ENCODE measurements around the gene CSPG4.

Gene CSPG4

DNA sequence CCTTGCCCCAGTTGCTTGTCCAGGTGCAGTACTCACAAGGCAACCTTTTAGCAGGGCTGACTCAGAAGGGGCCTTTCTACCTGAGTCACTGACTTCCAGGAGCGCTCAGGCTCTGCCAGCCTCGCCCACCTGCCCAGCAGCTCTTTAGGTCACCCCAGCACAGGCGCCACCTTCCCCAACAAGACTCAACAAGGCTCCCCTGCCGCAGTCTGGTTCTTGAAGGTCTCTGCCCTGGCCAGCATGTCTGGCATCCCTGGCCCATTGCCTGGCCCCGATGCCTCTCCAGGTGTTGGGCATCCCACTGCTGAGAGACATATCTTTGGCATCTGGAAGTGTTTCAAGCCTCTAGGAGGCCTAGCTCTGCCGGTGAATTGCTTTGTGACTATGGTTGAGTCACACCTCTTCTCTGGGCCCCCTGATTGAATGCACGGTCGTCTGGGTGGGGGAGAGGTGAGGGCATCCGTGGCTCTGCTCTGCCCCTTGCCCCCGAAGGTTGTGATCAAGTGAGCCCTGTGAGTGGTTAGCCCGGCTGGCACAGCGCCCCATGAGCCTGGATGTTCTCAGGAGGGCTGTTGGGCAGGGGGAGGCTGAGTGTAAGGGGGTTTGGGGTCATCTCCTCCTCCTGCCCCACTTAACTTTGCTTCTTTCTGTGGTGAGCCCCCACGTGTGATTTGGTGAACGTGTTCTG is 43.3 kb downstream of the CSPG4 start:
- DNase-seq (ENCODE audit: low spot score) = no peak

GRCh38 chr15:75666823-75667501 is 45.7 kb downstream of the CSPG4 start:
- DNase-seq (ENCODE audit: low spot score) = peak; percentile 99

- no peak for DNase-seq (ENCODE audit: low spot score)
Observed at GRCh38 chr15:75663931-75664421, 48.7 kb downstream of the CSPG4 start.

GRCh38 chr15:75662823-75663519 is 49.7 kb downstream of the CSPG4 start:
- DNase-seq (ENCODE audit: low spot score) = no peak

DNA sequence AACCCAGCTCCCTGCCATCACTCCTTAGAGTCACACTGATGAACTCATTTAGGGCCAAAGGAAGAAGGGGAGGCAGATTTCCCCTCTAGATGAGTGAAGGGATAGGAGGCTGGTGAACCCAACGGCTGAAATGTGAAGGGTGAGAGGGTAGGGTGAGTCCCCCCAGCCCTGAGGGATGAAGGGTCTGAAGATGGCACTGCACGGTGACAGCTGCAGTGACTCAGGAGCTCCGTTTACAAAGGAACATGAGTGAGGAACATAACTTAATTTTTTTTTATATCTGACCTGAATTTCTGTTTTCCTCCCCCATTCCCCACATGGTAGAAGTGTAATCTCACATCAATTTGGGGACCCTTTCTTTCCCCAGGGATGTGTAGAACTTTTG is 50.9 kb downstream of the CSPG4 start:
- no peak for DNase-seq (ENCODE audit: low spot score)

GRCh38 chr15:75661100-75661755 is 51.4 kb downstream of the CSPG4 start:
- DNase-seq (ENCODE audit: low spot score) = peak; percentile 91

- DNase-seq (ENCODE audit: low spot score) = no peak
Observed at GRCh38 chr15:75659928-75660645, 52.6 kb downstream of the CSPG4 start.

GRCh38 chr15:75659141-75659771 is 53.4 kb downstream of the CSPG4 start:
- DNase-seq (ENCODE audit: low spot score) = no peak

DNA sequence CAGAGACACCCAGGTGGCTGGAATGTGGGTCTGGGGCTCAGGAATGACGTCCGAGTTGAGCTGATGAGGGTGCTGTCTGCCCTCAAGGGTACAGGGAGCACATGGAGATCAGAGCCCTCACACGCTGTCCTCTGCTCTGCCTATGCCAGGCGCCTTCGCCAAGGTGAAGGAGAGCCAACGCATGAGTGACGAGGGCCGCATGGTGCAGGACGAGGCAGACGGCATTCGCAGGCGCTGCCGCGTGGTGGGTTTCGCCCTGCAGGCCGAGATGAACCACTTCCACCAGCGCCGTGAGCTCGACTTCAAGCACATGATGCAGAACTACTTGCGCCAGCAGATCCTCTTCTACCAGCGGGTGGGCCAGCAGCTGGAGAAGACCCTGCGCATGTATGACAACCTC is 55.8 kb downstream of the CSPG4 start:
- no peak for DNase-seq (ENCODE audit: low spot score)

DNA sequence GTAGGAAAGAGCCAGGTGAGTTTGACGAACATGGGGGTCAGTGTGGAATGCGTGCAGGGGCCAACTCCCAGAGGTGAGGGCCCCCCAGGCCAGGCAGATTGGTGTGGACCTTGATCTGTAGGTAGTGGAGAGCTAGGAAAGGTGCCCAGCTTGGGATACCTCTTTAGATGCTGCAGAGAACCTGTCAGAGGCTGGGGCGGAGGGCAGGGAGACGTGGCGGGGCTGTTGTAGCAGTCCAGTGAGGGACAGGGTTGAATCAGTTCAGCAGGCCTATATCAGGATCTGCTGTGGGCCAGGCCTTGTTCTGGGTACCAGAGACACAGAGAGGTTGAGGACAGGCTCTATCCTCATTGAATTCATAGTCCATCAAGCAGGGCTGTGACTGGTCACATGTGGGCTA is 56.3 kb downstream of the CSPG4 start:
- DNase-seq (ENCODE audit: low spot score) = no peak

GRCh38 chr15:75655931-75656330 is 56.7 kb downstream of the CSPG4 start:
- DNase-seq (ENCODE audit: low spot score) = no peak

- no peak for DNase-seq (ENCODE audit: low spot score)
Observed at GRCh38 chr15:75654201-75654907, 58.3 kb downstream of the CSPG4 start.

DNA sequence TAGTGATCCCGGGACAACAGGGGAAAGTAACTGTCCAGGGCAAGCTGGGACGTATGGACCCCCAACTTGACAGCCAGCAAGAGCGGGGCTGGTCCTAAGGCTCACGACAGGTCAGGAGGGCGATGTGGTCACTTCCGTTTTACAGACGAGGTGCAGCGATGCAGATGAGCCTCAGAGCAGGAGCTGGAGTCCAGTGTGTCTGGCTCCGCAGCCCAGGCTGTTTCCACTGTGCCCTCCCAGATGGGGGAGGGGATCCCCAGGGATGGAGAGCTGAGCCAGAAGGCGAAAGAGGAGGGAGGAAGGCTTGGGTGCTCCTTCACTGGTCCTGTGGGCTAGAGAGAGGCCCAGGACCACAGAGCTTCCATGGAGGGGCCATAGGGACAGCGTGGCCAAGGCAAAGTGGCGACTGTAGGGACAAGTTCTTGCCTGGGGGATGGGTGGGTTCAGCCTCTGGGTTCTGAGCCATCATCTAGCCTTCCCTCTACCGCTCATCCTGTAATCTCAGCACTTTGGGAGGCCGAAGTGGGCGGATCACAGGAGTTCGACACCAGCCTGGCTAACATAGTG is 59.2 kb downstream of the CSPG4 start:
- DNase-seq (ENCODE audit: low spot score) = no peak

DNA sequence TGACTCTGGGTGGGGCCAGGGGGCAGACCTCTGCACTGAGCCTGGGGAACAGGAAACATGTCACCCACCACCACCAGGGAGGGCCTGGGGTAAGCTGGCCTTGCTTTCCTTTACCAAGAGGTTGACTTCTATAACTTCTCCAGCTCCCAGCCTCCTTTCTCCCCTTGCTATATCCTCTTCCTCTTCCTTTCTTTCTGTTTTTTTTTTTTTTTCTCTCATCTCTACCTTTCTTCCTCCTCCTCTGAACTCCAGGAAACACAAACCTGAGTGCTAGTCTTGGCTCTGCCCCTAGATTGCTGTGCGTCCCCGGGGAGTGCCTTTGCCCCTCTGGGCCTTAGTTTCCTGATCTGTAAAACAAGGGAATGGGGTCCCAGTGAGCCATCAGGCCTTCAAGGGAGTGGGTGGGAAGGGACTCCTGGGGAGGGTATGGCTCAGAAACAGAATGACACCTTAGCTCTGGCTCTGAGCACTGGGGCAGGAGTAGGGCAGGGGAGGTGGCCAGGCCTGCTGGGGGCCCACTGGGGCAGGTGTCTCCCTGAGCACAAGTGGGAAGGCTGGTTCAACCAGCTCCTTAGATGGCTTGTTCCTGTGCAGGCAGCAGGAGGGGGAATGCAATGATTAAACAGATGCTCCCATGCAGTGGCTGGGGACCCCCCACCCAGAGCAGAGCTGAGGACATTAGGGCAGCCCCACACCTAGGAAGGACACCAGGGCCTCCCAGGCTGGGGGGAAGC is 60.7 kb downstream of the CSPG4 start:
- DNase-seq (ENCODE audit: low spot score) = no peak

GRCh38 chr15:75650908-75651809 is 61.5 kb downstream of the CSPG4 start:
- DNase-seq (ENCODE audit: low spot score) = no peak

- DNase-seq (ENCODE audit: low spot score) = no peak
Observed at GRCh38 chr15:75649848-75650247, 62.8 kb downstream of the CSPG4 start.

DNA sequence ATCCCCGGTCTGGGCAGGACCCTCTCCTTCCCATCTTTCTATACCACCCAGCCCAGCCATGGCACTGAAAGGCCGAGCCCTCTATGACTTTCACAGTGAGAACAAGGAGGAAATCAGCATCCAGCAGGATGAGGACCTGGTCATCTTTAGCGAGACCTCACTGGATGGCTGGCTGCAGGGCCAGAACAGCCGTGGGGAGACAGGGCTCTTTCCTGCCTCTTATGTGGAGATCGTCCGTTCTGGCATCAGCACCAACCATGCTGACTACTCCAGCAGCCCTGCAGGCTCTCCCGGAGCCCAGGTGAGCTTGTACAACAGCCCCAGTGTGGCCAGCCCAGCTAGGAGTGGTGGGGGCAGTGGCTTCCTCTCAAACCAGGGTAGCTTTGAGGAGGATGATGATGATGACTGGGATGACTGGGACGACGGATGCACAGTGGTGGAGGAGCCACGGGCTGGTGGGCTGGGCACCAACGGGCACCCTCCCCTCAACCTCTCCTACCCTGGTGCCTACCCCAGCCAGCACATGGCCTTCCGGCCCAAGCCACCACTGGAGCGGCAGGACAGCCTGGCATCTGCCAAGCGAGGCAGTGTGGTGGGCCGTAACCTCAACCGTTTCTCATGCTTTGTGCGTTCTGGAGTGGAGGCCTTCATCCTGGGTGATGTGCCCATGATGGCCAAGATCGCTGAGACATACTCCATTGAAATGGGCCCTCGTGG is 63.4 kb downstream of the CSPG4 start:
- DNase-seq (ENCODE audit: low spot score) = no peak
